H9 (cell line): ENCODE measurements around the gene IBA57. TPM values are rescaled to one million over a fixed set of nuclear protein-coding genes. Genes with fewer than 3 reads are reported as not detected.

Experiments
- DNase-seq: peaks from one replicate; pipeline ENCODE4 v3.0.0-alpha.2; 2017
- H2AFZ ChIP-seq: one replicate; pipeline ENCODE4 v1.6.1; 2013; ENCODE audit warnings: mild to moderate bottlenecking, low read length, control low read depth, moderate library complexity
- H2AK5ac ChIP-seq: 2 replicates; pipeline ENCODE4 v1.6.1; 2013; ENCODE audit warnings: low read length, control low read depth, mixed read lengths; ENCODE audit not compliant: insufficient read length
- H2BK120ac ChIP-seq: one replicate; pipeline ENCODE4 v1.6.1; 2013; ENCODE audit warnings: low read depth, mild to moderate bottlenecking, low read length, control low read depth, inconsistent platforms; ENCODE audit not compliant: poor library complexity, severe bottlenecking
- H2BK12ac ChIP-seq: 2 replicates; pipeline ENCODE4 v1.6.1; 2013; ENCODE audit warnings: low read length, control low read depth, mixed read lengths, low read depth; ENCODE audit not compliant: insufficient read length
- H2BK15ac ChIP-seq: 2 replicates; pipeline ENCODE4 v1.6.1; 2013; ENCODE audit warnings: low read depth, low read length, control low read depth
- H2BK20ac ChIP-seq: one replicate; pipeline ENCODE4 v1.6.1; 2013; ENCODE audit warnings: low read depth, mild to moderate bottlenecking, low read length, control low read depth, inconsistent platforms; ENCODE audit not compliant: poor library complexity, severe bottlenecking
- H2BK5ac ChIP-seq: 2 replicates; pipeline ENCODE4 v1.6.1; 2013; ENCODE audit warnings: low read length, control low read depth, mixed read lengths; ENCODE audit not compliant: insufficient read length
- H3K14ac ChIP-seq: 2 replicates; pipeline ENCODE4 v1.6.1; 2013; ENCODE audit warnings: low read length, control low read depth; ENCODE audit not compliant: insufficient read depth
- H3K18ac ChIP-seq: 2 replicates; pipeline ENCODE4 v1.6.1; 2013; ENCODE audit warnings: low read depth, mild to moderate bottlenecking, mixed read lengths, low read length, control low read depth; ENCODE audit not compliant: insufficient read length
- H3K23ac ChIP-seq: 2 replicates; pipeline ENCODE4 v1.6.1; 2013; ENCODE audit warnings: low read length, control low read depth, mixed read lengths, low read depth; ENCODE audit not compliant: insufficient read length
- H3K23me2 ChIP-seq: 2 replicates; pipeline ENCODE4 v1.6.1; 2013; ENCODE audit warnings: low read depth, mild to moderate bottlenecking, mixed read lengths, low read length, control low read depth; ENCODE audit not compliant: insufficient read length, poor library complexity, severe bottlenecking
- H3K27ac ChIP-seq: 2 replicates; pipeline ENCODE4 v1.5.1; 2013; ENCODE audit warnings: low read length, control low read depth, mixed read lengths, low read depth; ENCODE audit not compliant: insufficient read length
- H3K27me3 ChIP-seq: 2 replicates; pipeline ENCODE4 v1.6.1; 2013; ENCODE audit warnings: low read length, control low read depth, inconsistent platforms; ENCODE audit not compliant: insufficient read depth
- H3K4ac ChIP-seq: 2 replicates; pipeline ENCODE4 v1.6.1; 2013; ENCODE audit warnings: low read depth, mild to moderate bottlenecking, control low read depth, inconsistent platforms, low read length, moderate library complexity
- H3K4me1 ChIP-seq: 2 replicates; pipeline ENCODE4 v1.6.1; 2013; ENCODE audit warnings: low read length, control low read depth, inconsistent platforms; ENCODE audit not compliant: insufficient read depth
- H3K4me2 ChIP-seq: 2 replicates; pipeline ENCODE4 v1.6.1; 2013; ENCODE audit warnings: low read length, control low read depth, mixed read lengths; ENCODE audit not compliant: insufficient read length, insufficient read depth
- H3K56ac ChIP-seq: 2 replicates; pipeline ENCODE4 v1.6.1; 2013; ENCODE audit warnings: low read depth, mild to moderate bottlenecking, mixed read lengths, low read length, control low read depth; ENCODE audit not compliant: insufficient read length
- H3K79me1 ChIP-seq: 2 replicates; pipeline ENCODE4 v1.6.1; 2013; ENCODE audit warnings: low read depth, mild to moderate bottlenecking, moderate library complexity, low read length, control low read depth, inconsistent platforms; ENCODE audit not compliant: insufficient read depth, poor library complexity, severe bottlenecking
- H3K79me2 ChIP-seq: 2 replicates; pipeline ENCODE4 v1.6.1; 2013; ENCODE audit warnings: low read length, control low read depth, inconsistent platforms; ENCODE audit not compliant: insufficient read depth
- H3K9ac ChIP-seq: 2 replicates; pipeline ENCODE4 v1.6.1; 2013; ENCODE audit warnings: low read length, control low read depth, mixed read lengths; ENCODE audit not compliant: insufficient read length; ENCODE audit errors: extremely low read depth
- H3K9me3 ChIP-seq: one replicate; pipeline ENCODE4 v1.6.1; 2013; ENCODE audit warnings: low read depth, low read length, inconsistent platforms; ENCODE audit not compliant: control insufficient read depth
- H3T11ph ChIP-seq: one replicate; pipeline ENCODE4 v1.6.1; 2013; ENCODE audit warnings: mild to moderate bottlenecking, low read length, control low read depth, inconsistent platforms
- H4K20me1 ChIP-seq: one replicate; pipeline ENCODE4 v1.6.1; 2013; ENCODE audit not compliant: control insufficient read depth, insufficient read length, insufficient read depth
- H4K5ac ChIP-seq: 2 replicates; pipeline ENCODE4 v1.6.1; 2013; ENCODE audit warnings: low read depth, mild to moderate bottlenecking, mixed read lengths, low read length, control low read depth; ENCODE audit not compliant: insufficient read length
- H4K8ac ChIP-seq: replicated peaks from 2 replicates; pipeline ENCODE4 v1.6.1; 2013; ENCODE audit warnings: low read length, control low read depth, mixed read lengths, low read depth; ENCODE audit not compliant: insufficient read length
- H4K91ac ChIP-seq: 2 replicates; pipeline ENCODE4 v1.6.1; 2013; ENCODE audit warnings: low read depth, mild to moderate bottlenecking, moderate library complexity, mixed read lengths, low read length, control low read depth; ENCODE audit not compliant: insufficient read length
- H3K27ac Mint-ChIP-seq, 3 experiments: 2 replicates in 2 of 3; 3 replicates in 1 of 3; pipeline ENCODE4 v1.8.0; 2020 to 2021; ENCODE audit warnings: mixed read lengths in 3 of 3, mild to moderate bottlenecking in 1 of 3, moderate library complexity in 1 of 3
- H3K27me3 Mint-ChIP-seq: 2 replicates; pipeline ENCODE4 v1.8.0; 2021; ENCODE audit warnings: low read depth, mild to moderate bottlenecking, moderate library complexity, mixed read lengths
- H3K36me3 Mint-ChIP-seq, 3 experiments: 2 replicates in 2 of 3; 3 replicates in 1 of 3; pipeline ENCODE4 v1.8.0; 2020 to 2021; ENCODE audit warnings: low read depth in 3 of 3, mixed read lengths in 3 of 3; ENCODE audit not compliant: insufficient read depth in 1 of 3
- H3K4me1 Mint-ChIP-seq, 2 experiments: 2 replicates each; pipeline ENCODE4 v1.8.0; 2020; ENCODE audit warnings: mixed read lengths in 2 of 2
- H3K4me3 Mint-ChIP-seq, 2 experiments: 2 replicates in 1 of 2; 3 replicates in 1 of 2; pipeline ENCODE4 v1.8.0; 2020 to 2021; ENCODE audit warnings: mild to moderate bottlenecking in 2 of 2, mixed read lengths in 2 of 2, moderate library complexity in 1 of 2
- H3K9me3 Mint-ChIP-seq, 2 experiments: 2 replicates in 1 of 2; 3 replicates in 1 of 2; pipeline ENCODE4 v1.8.0; 2020; ENCODE audit warnings: mild to moderate bottlenecking in 2 of 2, mixed read lengths in 2 of 2, moderate library complexity in 1 of 2
- CTCF ChIP-seq: fragments of 200-600 bp; sonication (generic); conservative IDR thresholded peaks from 3 replicates; pipeline ENCODE4 v1.8.0; 2021; ENCODE audit warnings: antibody characterized with exemption, mild to moderate bottlenecking
- WGBS: extraction: QIAGEN DNeasy Blood & Tissue Kit; methylation state at CpG from one replicate; pipeline ENCODE4 v1.1.7; 2013; ENCODE audit warnings: missing lambda C conversion rate, low lambda C conversion rate, mixed read lengths; ENCODE audit not compliant: insufficient read length; ENCODE audit errors: extremely low coverage; 5-methylcytosine and 5-hydroxymethylcytosine counted together
- total RNA-seq: library from RNA; stranded (reverse); gene quantifications from 2 replicates; pipeline ENCODE4 v1.2.1, GENCODE V29; 2021

The IBA57 gene
- total RNA-seq, 1 experiment from 2014 or later, result 12.6 TPM

- Histone ChIP-seq H3K27me3 (no peaks in the 10 kb centered on the region; the same call in 1 of the 2 replicates), H3K14ac (no peak overlapping the region), H2BK5ac (no peak overlapping the region), H3K4ac (no peak overlapping the region), H3K4me1 (no peaks in the 10 kb centered on the region), H2AFZ (no peak overlapping the region), H3K56ac (no peak overlapping the region), H4K5ac (no peak overlapping the region), H3K4me2 (no peak overlapping the region), H3K23me2 (no peaks in the 10 kb centered on the region), H3K9me3 (no peaks in the 10 kb centered on the region), H3K27ac (no peak overlapping the region), H3K79me1 (no peaks in the 10 kb centered on the region), H2BK120ac (no peak overlapping the region), H3K9ac (no peak overlapping the region), H2BK15ac (no peak overlapping the region), H4K20me1 (peaks cover 3% of the 10 kb centered on the region), H4K8ac (no peak overlapping the region), H2BK12ac (no peak overlapping the region), H3T11ph (no peak overlapping the region), H2AK5ac (no peak overlapping the region), H3K79me2 (no peaks in the 10 kb centered on the region), H4K91ac (no peak overlapping the region), H3K23ac (peak overlapping the region; percentile 79), H3K18ac (no peak overlapping the region), H2BK20ac (no peak overlapping the region)
- Mint-ChIP-seq H3K9me3 (no peaks in the 10 kb centered on the region), H3K4me1 (peaks cover 3 to 5% of the 10 kb centered on the region in 2 experiments; a peak in 1 of 4 replicates), H3K36me3 (no peaks in the 10 kb centered on the region), H3K4me3 (no peak overlapping the region), H3K27ac (no peak overlapping the region), H3K27me3 (peaks cover 2% of the 10 kb centered on the region; the same call in 1 of the 2 replicates)
- TF ChIP-seq CTCF, result no peak
- no CpG with 5 or more reads among the region's 16 CpGs for WGBS
- DNase-seq, result no peak
Observed at GRCh38 chr1:228155596-228156514, 9.7 kb upstream of the IBA57 start.
